KMS-11 (cell line): ENCODE measurements around the gene PLXNA1.

Experiments used
- H2AFZ ChIP-seq: fragments of 200-600 bp; sonication (generic); 2 replicates; pipeline ENCODE4 v1.6.1; 2016; ENCODE audit warnings: antibody characterized with exemption, mixed run types, low read depth
- H3K27ac ChIP-seq: fragments of 200-600 bp; sonication (generic); 2 replicates; pipeline ENCODE4 v1.6.1; 2016; ENCODE audit warnings: mild to moderate bottlenecking, mixed run types
- H3K27me3 ChIP-seq: fragments of 200-600 bp; sonication (generic); 2 replicates; pipeline ENCODE4 v1.6.1; 2017; ENCODE audit warnings: mild to moderate bottlenecking, low read depth, mixed run types, moderate library complexity; ENCODE audit not compliant: insufficient read depth
- H3K36me3 ChIP-seq: fragments of 200-600 bp; sonication (generic); 2 replicates; pipeline ENCODE4 v1.6.1; 2017; ENCODE audit warnings: mild to moderate bottlenecking, mixed run types; ENCODE audit not compliant: insufficient read depth
- H3K4me1 ChIP-seq: fragments of 200-600 bp; sonication (generic); 2 replicates; pipeline ENCODE4 v1.6.1; 2016; ENCODE audit warnings: mild to moderate bottlenecking, low read depth, mixed run types; ENCODE audit not compliant: poor library complexity, severe bottlenecking
- H3K4me2 ChIP-seq: fragments of 200-600 bp; sonication (generic); 2 replicates; pipeline ENCODE4 v1.7.0; 2016; ENCODE audit warnings: mild to moderate bottlenecking, mixed run types
- H3K4me3 ChIP-seq: fragments of 200-600 bp; sonication (generic); IDR thresholded peaks from 2 replicates; pipeline ENCODE4 v1.6.1; 2017; ENCODE audit warnings: low read depth, low read length, mixed read lengths; ENCODE audit not compliant: insufficient read depth
- H3K79me2 ChIP-seq: fragments of 200-600 bp; sonication (generic); 2 replicates; pipeline ENCODE4 v1.6.1; 2016; ENCODE audit warnings: low read depth, mixed run types; ENCODE audit not compliant: insufficient read depth
- H3K9ac ChIP-seq: fragments of 200-600 bp; sonication (generic); 2 replicates; pipeline ENCODE4 v1.6.1; 2016; ENCODE audit warnings: mild to moderate bottlenecking, mixed run types
- H4K20me1 ChIP-seq: fragments of 200-600 bp; sonication (generic); 2 replicates; pipeline ENCODE4 v1.6.1; 2016; ENCODE audit warnings: mild to moderate bottlenecking, mixed run types; ENCODE audit not compliant: insufficient read depth
- CTCF ChIP-seq: fragments of 200-600 bp; sonication (generic); conservative IDR thresholded peaks from 2 replicates; pipeline ENCODE4 v1.6.1; 2017; ENCODE audit warnings: low read depth, mild to moderate bottlenecking, antibody characterized with exemption, low read length, moderate library complexity, mixed read lengths

The PLXNA1 gene

DNA sequence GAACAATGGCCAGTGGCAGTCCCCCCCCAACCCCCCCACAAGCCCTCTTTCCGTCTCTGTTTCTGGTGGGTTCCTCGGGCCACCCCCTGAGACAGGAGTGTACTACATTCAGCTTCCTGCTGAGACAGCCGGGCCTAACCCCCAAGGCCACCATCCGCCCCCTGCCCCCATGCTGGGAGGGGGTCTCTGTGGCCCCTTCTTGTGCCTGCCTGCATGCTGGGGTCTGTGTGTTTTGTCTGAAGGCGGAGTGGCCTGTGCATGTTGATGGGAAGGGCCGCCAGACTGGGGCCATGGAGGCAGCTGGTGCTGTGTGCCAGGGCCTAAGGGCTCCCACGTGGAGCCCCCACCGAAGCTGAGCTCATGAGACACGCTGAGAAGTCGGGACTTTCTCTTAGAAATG is 26.6 kb downstream of the PLXNA1 start:
- Histone ChIP-seq H3K4me2 (no peak overlapping the region), H3K4me3 (no peak overlapping the region), H3K4me1 (peaks cover 12% of the 10 kb centered on the region), H3K27ac (no peak overlapping the region), H3K9ac (no peak overlapping the region), H4K20me1 (no peaks in the 10 kb centered on the region), H2AFZ (no peak overlapping the region), H3K79me2 (no peaks in the 10 kb centered on the region), H3K36me3 (no peaks in the 10 kb centered on the region), H3K27me3 (no peaks in the 10 kb centered on the region)
- TF ChIP-seq CTCF, result no peak

DNA sequence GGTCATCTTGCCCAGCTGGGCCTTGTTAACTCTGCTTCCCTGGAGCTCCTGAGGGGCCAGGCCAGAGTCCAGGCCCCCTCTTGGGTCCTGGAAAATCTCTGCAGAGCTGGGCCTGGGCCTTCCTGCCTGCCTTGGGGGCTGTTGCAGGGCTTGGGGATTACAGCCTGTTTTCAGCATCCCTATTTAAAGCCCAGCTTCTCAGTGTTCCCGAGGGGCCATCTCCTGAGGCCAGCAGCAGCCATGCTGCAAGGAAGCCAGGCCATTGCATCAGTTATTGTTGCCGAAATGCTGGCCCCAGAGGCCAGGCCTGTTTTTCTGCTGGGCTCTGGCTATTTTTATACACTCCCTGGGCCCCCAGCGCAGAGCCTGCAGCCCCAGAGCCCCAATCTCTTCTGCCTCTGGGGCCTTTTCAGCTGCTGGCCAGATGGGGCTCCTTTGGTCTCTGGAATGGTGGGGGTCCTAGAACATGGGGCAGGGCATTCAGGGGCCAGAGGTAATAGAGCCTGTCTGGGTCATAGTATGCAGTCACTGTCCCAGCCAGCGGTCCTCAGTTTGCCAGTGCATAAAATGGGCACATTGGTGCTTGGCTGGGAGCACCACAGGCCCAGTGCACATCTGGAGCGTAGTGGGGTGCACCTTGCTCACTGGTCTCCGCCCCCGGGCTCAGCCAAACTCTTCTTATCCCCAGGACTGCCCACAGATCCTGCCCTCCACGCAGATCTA is 28.5 kb downstream of the PLXNA1 start:
- TF ChIP-seq CTCF, result no peak
- H3K79me2 ChIP-seq, result no peaks in the 10 kb centered on the region
- H3K27ac ChIP-seq, result no peak overlapping the region
- H2AFZ ChIP-seq, result no peak overlapping the region
- H3K27me3 ChIP-seq, result no peaks in the 10 kb centered on the region
- H3K4me3 ChIP-seq, result no peak overlapping the region
- no peak overlapping the region for H3K9ac ChIP-seq
- peaks cover 17% of the 10 kb centered on the region for H3K4me1 ChIP-seq
- H3K4me2 ChIP-seq, result no peak overlapping the region
- H4K20me1 ChIP-seq, result no peaks in the 10 kb centered on the region
- no peaks in the 10 kb centered on the region for H3K36me3 ChIP-seq

GRCh38 chr3:127012091-127012490 is 29.2 kb downstream of the PLXNA1 start:
- Histone ChIP-seq H4K20me1 (no peaks in the 10 kb centered on the region), H3K4me2 (no peak overlapping the region), H3K4me1 (peaks cover 17% of the 10 kb centered on the region), H3K27me3 (no peaks in the 10 kb centered on the region), H3K36me3 (no peaks in the 10 kb centered on the region; the same call in 1 of the 2 replicates), H3K27ac (no peak overlapping the region), H3K4me3 (no peak overlapping the region), H2AFZ (no peak overlapping the region), H3K79me2 (no peaks in the 10 kb centered on the region), H3K9ac (no peak overlapping the region)
- no peak for TF ChIP-seq CTCF

- Histone ChIP-seq H3K79me2 (no peaks in the 10 kb centered on the region), H3K27me3 (no peaks in the 10 kb centered on the region), H3K4me3 (no peak overlapping the region), H3K27ac (no peak overlapping the region), H3K4me1 (peaks cover 17% of the 10 kb centered on the region), H3K4me2 (no peak overlapping the region), H4K20me1 (no peaks in the 10 kb centered on the region), H2AFZ (no peak overlapping the region), H3K9ac (no peak overlapping the region), H3K36me3 (no peaks in the 10 kb centered on the region; the same call in 1 of the 2 replicates)
- TF ChIP-seq CTCF, result no peak
Measured at GRCh38 chr3:127013181-127013580, 30.3 kb downstream of the PLXNA1 start.
